ENCODE data around the gene CHD2. TPM values are rescaled to one million over a fixed set of nuclear protein-coding genes. Genes with fewer than 3 reads are reported as not detected.

CHD2 gene
- total RNA-seq, 4 donors from 2014 or later: 109 to 370 (median 161) TPM

DNA sequence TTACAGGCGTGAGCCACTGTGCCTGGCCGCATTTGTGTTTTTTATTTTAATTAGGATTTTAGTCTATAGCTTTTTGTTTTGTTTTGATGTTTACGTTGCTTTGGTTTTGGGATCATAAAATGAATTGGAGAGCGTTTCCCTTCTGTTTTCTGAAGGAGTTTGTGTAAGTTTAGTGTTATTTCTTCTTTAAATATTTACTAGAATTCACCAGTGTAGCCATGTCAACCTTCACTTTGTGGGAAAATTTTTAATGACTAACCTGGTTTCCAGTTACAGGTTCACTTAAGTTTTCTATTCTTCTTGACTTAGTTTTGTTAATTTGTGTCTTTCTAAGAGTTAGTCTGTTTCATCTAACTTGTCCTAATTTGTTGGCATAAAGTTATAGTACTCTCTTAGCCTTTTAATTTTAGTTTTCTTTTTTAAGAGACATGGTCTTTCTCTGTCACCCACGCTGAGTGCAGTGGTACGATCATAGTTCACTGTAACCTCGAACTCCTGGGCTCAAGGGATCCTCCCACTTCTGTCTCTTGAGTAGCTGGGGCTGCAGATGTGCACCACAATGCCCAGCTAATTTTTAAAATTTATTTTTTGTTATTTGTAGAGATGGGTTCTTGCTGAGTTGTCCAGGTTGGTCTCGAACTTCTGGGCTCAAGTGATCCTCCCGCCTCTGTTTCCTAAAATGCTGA, 61.0 kb downstream of the CHD2 start:
- no peak for DNase-seq
- H3K27ac ChIP-seq: no peak overlapping the region
- no peaks in the 10 kb centered on the region for H3K4me1 ChIP-seq
- H3K36me3 ChIP-seq: peaks cover 0 to 84% (median 0%) of the 10 kb centered on the region in 3 donors
- no peak overlapping the region for H3K4me3 ChIP-seq
- no peak for TF ChIP-seq POLR2A (IDR thresholded peaks at IDR 0.05)
- TF ChIP-seq, protein P1, sequence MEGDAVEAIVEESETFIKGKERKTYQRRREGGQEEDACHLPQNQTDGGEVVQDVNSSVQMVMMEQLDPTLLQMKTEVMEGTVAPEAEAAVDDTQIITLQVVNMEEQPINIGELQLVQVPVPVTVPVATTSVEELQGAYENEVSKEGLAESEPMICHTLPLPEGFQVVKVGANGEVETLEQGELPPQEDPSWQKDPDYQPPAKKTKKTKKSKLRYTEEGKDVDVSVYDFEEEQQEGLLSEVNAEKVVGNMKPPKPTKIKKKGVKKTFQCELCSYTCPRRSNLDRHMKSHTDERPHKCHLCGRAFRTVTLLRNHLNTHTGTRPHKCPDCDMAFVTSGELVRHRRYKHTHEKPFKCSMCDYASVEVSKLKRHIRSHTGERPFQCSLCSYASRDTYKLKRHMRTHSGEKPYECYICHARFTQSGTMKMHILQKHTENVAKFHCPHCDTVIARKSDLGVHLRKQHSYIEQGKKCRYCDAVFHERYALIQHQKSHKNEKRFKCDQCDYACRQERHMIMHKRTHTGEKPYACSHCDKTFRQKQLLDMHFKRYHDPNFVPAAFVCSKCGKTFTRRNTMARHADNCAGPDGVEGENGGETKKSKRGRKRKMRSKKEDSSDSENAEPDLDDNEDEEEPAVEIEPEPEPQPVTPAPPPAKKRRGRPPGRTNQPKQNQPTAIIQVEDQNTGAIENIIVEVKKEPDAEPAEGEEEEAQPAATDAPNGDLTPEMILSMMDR (IDR thresholded peaks at IDR 0.05): no peak
- no peaks in the 10 kb centered on the region for H3K27me3 ChIP-seq
- no peaks in the 10 kb centered on the region for H3K9me3 ChIP-seq

GRCh38 chr15:92962914-92963313, 62.8 kb downstream of the CHD2 start:
- Histone ChIP-seq H3K9me3 (no peaks in the 10 kb centered on the region), H3K36me3 (peaks cover 0 to 84% (median 0%) of the 10 kb centered on the region in 3 donors), H3K27me3 (no peaks in the 10 kb centered on the region), H3K4me1 (no peaks in the 10 kb centered on the region), H3K27ac (no peak overlapping the region), H3K4me3 (no peak overlapping the region)
- no peak for DNase-seq
- no peak for TF ChIP-seq POLR2A (IDR thresholded peaks at IDR 0.05)
- TF ChIP-seq, protein P1 (IDR thresholded peaks at IDR 0.05): no peak

DNA sequence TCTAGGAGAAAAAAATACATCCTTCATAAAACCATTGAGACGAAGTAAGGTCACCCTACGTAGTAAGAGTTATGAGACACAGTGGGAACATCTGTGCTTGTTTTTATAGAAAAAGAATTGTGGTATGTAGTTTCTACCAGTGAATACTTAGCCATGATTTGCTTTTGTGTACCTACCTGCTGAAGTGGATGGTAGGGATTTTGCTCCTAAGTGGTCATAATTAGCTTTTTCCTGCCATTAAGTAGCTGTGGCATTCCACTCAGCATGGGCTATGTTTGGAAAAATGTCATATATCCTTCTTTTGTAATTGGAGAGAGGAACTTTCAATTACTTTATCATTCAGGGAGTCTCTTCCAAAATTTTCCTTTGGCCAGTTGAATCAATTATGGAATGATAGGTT, 63.7 kb downstream of the CHD2 start:
- TF ChIP-seq, protein P1 (IDR thresholded peaks at IDR 0.05): no peak
- TF ChIP-seq POLR2A (IDR thresholded peaks at IDR 0.05): no peak
- Histone ChIP-seq H3K27ac (no peak overlapping the region), H3K36me3 (peaks cover 0 to 82% (median 0%) of the 10 kb centered on the region in 3 donors), H3K9me3 (no peaks in the 10 kb centered on the region), H3K4me3 (no peak overlapping the region), H3K27me3 (no peaks in the 10 kb centered on the region), H3K4me1 (no peaks in the 10 kb centered on the region)
- no peak for DNase-seq

DNA sequence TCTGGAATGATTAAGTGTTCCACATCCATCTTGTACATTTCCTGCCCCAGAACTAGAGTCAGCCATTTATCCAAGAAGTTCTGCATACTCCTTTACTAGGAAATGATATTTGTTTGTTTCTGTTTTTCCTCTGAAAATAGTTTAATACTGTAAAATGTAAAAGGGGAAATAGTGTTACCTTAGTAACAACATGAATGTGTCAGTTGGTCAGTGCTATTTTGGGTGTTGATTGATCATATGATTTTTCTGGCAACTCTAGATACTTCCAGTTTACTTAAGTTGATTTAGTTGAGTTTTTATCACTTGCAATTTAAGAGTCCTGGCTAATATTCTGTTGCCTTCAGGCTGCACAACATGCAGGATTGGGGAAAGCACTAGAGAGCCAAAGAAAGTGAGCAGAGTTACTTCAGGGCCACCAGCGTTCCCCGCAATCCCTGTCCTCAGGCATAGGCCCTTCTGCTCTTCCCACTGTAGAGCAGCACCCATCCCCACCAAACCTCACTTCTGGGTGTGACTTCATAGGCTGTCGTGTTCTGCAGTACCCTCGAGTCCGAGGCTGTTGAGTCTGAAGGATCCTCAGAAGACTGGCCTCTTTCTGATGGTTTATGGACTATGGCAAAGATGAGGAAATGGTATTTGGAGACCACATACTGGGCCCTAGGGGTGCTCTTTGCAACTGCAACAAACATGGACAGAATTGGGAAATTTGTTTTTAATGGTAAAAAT, 69.0 kb downstream of the CHD2 start:
- peak overlapping the region in 2 of 4 donors; percentile 18 to 22 for H3K27ac ChIP-seq
- no peaks in the 10 kb centered on the region for H3K9me3 ChIP-seq
- no peaks in the 10 kb centered on the region for H3K27me3 ChIP-seq
- TF ChIP-seq, protein P1 (IDR thresholded peaks at IDR 0.05): no peak
- no peak for TF ChIP-seq POLR2A (IDR thresholded peaks at IDR 0.05)
- peaks cover 0 to 85% (median 0%) of the 10 kb centered on the region in 3 donors for H3K36me3 ChIP-seq
- no peak overlapping the region for H3K4me3 ChIP-seq
- H3K4me1 ChIP-seq: no peaks in the 10 kb centered on the region
- DNase-seq: no peak

GRCh38 chr15:92970656-92971055, 70.5 kb downstream of the CHD2 start:
- peaks cover 0 to 89% (median 0%) of the 10 kb centered on the region in 3 donors for H3K36me3 ChIP-seq

More at GRCh38 chr15:92970656-92971055, 70.5 kb downstream of the CHD2 start:
- DNase-seq: no peak
- Histone ChIP-seq H3K4me1 (no peaks in the 10 kb centered on the region), H3K4me3 (no peak overlapping the region), H3K9me3 (no peaks in the 10 kb centered on the region), H3K27me3 (no peaks in the 10 kb centered on the region), H3K27ac (no peak overlapping the region)
- no peak for TF ChIP-seq POLR2A (IDR thresholded peaks at IDR 0.05)
- TF ChIP-seq, protein P1 (IDR thresholded peaks at IDR 0.05): no peak
